Left kidney (tissue), 2 donors: ENCODE results near the gene CEACAM3. TPM values are rescaled to one million over a fixed set of nuclear protein-coding genes. Genes with fewer than 3 reads are reported as not detected.

Source experiments
- DNase-seq: peaks from one replicate; pipeline ENCODE4 v3.0.0-alpha.2; 2013
- polyA plus RNA-seq: library from polyadenylated mRNA; unstranded; fragments of 120-200 nt; gene quantifications from one replicate; pipeline ENCODE4 v1.2.1, GENCODE V29; 2013; ENCODE audit not compliant: insufficient read length

Gene CEACAM3
- polyA plus RNA-seq, 1 donor: not detected

DNA sequence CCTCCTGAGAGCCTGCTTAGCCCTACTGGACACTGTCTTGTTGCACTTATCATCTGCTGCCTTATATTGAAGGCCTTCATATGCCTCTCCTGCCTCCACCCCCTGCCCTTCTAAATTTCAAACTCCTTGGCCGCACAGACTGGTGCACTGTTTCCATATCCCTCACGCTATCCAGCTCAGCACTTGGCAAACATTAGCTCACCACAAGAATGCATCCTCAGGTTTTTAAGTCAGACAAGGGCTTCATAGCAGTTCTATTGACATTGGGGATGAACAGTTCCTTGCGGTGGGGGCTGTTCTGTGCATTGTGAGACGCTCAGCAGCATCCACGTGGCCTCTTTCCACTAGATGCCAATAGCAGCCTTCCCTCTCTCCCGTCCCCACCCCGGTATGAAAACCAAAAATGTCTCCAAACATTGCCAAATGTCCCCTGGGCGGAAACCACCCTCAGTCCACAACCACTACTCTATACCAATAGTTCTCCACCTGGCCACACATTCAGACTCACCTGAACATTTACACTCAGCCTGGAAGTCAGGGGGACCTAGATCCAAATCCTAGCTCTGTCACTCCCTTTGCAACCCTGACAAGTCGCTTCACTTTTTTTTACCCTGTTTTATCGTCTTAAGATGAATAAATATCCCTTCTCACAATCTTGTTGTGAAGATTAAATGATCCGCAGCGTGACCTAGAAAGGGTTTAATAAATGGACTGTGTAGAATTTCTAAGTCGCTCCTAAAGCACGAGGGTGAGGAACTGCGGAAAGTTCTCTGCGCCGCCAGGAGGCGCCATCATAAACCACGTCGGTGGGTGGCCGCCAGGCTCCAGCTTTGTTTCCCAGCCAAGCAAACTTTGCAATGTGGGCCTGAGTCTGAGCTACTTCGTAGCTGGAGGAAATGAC lies 3.6 kb upstream of the CEACAM3 start:
- DNase-seq: peak; percentile 33

DNA sequence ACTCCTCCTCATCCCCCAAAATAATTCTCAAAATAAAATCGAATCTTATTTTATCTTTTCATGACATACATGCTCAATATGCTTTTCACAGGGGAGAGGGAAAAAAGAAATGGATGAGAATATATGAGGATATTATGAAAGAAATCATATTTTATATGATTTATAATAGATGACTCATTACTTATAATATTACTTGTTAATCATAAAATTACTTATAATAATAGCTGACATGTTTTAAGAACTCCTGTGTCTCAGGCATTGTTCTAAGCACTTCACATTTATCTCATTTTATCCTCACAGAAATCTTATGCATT lies 3.0 kb upstream of the CEACAM3 start:
- DNase-seq: no peak

DNA sequence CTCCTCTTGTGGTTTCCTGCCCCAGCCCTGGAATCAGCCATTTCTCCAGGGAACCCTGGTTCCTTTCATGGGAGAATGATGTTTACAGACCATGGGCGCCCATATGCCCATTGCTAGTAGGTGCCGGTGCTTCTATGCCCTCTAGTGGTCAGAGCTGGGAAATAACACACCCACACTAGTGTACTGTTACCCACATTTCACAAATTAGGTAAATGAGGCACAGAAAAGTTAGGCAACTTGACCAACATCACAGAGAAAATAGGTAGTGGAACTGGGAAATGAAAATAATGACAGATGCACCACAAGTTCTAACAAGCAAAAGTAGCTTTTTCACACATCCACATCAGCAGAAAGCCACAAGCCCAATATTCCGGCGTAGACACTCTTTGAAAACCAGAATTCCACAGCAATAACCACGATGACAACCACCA lies 1.3 kb upstream of the CEACAM3 start:
- DNase-seq: peak; percentile 7

DNA sequence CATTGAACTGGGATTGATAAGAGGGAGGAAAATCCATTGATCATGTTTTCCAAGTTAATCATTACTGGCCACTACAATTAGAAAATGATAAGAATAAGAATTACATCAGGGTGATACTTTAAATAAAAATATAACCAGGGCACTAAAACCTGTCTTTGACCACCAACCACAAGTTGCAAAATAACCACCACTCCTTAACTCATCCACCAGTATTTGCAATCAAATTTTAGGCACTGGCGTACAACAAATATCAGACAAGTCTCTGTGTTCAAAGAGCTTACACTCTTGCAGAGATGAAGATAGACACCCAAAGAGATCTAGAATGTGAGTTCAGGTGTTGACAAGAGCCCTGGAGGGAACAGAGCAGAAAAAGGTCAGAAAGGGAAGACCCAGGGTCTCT lies 514 bp downstream of the CEACAM3 start:
- no peak for DNase-seq

DNA sequence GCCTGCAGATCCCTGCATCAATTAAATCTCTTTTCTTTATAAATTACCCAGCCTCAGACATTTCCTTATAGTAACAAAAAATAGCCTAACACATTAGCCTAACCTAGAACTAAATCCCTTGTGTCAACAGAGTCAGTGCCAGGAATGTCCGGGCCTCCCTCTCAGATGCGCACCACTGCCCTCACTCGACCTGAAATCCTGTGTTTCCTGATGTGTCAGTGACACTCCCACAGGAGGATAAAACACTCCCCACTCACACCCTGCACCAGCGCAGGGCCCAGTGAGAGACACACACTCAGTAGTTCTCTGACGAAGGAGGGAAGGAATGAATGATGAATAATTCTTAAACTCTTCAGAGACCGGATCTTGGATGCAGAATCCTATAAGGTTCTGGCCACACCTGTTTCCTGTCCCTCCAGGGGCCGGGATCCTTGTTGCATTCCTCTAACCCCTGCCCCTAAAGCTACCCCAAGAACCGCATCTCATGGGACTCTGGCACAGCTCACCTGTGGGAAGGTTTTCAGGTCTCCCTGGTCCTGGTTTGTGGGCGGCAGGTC lies 3.1 kb downstream of the CEACAM3 start:
- peak; percentile 37 for DNase-seq

DNA sequence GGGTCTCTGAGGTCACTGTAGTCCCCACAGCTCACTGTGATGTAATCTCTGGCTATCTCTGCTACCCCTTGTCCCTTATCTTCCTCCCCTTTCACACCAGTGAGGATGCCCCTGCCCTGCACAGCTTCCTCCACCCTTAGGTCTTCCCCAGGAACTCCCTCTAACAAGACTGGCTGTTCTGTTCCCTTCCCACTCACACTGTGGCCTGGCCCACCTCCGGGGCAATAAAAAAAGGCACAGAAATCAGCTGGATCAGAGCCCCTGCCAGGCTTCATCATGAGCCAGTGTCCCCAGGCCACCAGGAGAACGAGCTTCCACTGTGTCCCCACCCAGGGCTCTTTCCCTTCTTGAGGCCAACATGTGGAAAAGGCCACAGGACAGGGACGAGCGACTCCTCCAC lies 4.6 kb downstream of the CEACAM3 start:
- DNase-seq: no peak

DNA sequence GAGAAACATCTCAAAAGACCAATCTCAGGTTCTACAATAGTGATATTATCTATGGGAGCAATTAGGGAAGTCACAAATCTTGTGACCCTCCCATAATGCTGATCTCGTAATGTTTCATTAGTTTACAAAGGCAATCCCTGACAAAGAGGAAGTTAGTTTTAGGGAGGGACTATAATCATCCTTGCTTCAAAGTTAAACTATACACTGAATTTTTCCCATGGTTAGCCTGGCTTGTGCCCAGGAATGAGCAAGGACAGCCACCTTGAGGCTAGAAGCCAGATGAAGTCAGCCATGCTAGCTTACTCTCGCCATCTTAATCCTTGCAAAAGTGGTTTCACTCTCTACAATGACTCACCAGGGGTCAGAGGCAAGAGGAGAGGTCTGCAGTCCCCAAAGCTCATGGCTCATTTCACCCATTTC lies 5.4 kb downstream of the CEACAM3 start:
- DNase-seq: no peak

DNA sequence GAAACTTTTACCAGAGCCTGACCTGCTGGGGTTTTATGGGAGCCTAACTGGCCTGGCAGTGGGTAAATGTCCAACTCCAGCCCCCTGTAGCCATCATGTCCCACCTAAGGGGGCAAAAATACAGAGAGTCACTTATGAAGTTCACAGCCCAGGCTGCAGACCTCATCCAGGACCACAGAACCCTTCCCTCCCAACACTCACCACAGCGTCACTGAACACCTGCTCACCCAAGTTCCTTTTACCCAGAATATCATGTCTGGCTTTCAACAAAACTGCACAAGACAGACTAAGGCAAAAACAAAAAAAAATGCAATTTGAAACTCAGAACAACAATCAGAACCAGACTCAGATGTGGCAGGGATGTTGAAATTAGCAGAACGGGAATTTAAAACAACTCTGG lies 6.4 kb downstream of the CEACAM3 start:
- no peak for DNase-seq

DNA sequence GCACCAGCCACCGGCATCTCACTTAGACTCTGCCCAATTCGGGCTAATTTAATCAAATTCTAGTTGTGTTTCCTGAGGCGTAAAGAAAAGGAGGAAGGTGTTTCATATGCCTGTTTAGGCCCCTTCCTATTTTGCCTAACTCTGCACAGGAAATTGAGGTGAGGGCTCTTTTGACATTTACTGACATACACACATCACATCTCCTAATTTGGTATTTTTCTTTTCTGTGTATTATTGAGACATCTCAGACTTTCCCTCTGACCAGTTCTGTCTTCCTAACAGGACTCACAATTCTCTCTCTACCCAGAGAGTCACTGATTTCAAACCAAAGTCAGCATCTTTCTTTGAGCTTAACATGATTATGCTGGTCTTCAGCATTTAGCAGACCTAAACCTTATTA lies 7.9 kb downstream of the CEACAM3 start:
- DNase-seq: no peak

DNA sequence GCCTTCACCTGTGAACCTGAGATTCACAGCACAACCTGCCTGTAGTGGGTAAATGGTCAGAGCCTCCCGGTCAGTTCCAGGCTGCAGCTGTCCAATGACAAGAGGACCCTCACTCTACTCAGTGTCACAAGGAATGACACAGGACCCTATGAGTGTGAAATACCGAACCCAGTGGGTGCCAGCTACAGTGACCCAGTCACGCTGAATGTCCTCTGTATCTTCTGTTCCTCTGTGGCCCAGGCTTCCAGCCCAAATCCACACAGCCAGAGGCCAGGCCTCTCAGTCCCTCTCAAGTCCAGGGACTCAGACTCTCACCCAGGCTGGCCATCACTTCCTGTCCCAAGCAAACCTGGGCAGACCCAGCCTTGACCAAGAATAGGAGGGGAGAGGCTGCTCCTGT lies 10.8 kb downstream of the CEACAM3 start:
- DNase-seq: no peak

DNA sequence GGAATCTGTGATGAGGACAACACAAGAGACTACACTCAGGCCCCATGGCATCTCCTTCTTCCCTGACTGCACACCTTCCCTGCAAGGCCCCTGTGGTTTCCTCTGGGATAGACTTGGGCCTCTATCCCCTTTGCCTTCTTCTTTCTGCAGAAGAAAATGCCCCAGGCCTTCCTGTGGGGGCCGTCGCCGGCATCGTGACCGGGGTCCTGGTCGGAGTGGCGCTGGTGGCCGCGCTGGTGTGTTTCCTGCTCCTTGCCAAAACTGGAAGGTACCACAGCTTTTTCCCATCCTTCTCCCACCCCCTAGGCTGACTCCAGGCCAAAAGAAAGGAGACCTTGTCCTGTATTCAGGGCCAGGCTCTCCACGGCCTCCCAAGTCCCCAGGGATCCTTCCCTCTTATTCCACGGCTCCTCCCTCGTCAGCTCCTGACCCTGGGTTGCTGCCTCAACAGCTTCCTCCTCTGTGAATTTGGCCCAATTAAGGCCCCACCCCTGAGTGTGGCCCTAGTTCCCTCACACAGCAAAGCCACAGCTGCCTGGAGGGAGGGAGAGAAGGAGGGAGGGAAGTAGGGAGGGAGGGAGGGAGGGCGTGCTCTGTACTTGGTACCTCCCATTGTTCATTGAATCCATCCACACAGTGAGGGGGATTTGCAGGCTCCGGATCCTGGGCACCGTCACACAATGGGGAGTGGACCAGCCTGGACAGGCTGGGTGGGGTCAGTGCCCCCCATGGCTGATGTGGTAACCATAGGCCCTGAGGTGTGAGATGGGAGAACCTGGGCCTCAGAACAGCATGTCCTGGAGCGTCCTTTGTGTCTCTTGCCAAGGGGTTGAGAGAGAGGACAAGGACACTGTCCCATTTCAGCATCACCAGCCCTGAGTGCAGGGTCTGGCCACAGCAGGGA lies 12.5 kb downstream of the CEACAM3 start:
- DNase-seq: no peak

DNA sequence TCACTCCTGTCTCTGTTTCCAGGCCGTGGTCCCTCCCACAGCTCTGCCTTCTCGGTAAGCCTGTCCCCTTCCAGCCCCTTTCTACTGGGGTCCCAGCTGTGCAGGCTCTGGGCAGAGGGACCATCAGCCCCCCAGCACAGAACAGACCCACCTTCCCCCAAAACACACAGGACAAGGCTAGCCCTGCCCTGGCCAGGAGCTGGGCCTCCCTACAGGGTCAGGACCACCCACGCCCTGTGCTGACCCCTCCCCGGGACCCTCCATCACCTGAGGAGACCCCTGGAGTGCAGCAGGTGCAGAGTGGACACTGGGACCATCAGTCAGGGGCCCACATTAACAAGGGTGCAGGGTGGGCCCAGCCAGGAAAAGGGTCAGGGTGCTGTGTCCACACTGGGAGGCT lies 13.9 kb downstream of the CEACAM3 start:
- DNase-seq: no peak

DNA sequence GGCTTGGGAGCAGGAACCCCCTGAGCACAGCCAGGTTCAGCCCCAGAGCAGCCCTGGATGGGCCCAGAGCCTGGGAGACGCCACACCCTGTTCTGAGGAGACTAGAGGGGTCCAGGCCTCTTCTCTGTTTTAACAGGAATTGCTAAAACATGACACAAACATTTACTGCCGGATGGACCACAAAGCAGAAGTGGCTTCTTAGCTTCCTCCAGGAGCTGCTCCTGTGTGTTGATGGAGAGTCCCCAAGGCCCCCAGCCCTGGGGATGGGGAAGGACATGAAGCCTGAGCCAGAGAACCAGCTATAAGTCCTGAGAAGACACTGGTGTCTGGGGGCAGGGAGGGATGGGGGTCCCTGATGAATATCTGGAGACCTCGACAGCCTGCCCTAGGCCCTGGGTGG lies 14.6 kb downstream of the CEACAM3 start:
- DNase-seq: no peak

DNA sequence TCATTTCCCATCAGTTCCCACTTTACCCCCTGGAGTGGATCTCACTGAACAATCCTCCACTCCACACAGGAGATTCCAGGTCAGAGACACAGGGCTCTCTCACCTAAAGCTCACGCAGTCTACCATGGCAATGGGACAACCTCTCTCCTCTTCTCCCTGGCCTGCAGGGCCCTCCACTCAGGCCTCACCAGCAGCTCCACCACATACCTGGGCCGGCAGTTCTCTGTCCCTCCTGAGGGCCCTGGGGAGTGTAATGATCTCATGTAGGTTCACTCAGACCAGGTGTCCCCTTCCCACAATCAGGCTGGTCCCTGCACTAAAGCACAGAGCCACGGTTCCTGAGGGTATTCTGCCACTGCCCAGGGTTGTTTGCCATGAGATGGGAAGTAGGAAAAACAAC lies 15.6 kb downstream of the CEACAM3 start:
- no peak for DNase-seq

DNA sequence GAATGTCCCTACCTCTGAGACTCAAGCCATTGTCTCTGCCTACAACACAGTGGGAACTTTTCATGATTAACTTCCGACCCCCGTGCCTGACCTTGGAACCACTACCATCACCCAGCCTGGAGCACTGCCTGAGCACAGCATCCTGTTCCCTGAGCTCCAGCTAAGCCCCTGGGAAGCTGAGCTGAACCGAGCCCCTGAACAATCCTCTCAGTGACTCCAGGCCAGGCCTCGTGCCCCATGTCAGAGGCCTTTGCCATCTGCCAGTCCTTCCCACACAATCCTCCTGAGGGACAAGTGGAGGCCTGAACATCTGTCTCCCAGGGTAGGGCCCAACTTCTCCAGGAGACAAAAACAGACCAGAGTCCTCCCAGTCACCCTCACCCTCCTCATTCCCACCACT lies 17.5 kb downstream of the CEACAM3 start:
- DNase-seq: no peak

DNA sequence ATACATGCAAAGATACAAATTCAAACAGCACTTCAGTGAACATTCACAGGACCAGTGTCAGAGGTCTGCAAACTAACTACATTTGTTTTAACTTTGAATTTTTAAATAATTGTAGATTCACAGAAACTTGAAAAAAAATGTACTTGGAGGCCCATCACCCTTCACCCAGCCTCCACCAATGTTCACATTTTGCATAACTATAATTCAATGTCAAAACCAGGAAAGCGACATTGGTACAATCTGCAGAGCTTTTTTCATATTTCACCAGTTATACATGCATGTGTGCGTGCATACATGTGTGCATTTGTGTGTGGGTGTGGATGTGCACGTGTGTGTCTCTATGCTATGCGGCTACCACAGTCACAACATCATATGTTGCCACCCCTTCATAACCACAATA lies 18.9 kb downstream of the CEACAM3 start:
- DNase-seq: no peak

DNA sequence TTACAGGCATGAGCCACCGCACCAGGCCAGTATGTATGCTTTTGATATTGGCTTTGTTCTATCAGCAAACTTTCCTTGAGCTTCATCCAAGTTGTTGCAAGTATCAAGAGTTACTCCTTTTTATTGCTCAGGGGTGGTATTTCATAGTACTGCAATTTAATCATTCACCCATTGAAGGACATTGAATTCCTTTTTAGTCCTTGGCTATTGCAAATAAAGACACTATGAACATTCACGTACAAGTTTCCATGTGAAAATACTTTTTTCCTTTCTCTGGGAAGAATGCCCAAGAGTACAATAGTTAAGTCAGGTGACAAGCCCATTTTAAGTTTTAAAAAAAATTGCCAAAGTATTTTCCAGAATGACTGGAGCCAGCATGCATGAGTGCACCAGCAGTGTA lies 20.4 kb downstream of the CEACAM3 start:
- no peak for DNase-seq

DNA sequence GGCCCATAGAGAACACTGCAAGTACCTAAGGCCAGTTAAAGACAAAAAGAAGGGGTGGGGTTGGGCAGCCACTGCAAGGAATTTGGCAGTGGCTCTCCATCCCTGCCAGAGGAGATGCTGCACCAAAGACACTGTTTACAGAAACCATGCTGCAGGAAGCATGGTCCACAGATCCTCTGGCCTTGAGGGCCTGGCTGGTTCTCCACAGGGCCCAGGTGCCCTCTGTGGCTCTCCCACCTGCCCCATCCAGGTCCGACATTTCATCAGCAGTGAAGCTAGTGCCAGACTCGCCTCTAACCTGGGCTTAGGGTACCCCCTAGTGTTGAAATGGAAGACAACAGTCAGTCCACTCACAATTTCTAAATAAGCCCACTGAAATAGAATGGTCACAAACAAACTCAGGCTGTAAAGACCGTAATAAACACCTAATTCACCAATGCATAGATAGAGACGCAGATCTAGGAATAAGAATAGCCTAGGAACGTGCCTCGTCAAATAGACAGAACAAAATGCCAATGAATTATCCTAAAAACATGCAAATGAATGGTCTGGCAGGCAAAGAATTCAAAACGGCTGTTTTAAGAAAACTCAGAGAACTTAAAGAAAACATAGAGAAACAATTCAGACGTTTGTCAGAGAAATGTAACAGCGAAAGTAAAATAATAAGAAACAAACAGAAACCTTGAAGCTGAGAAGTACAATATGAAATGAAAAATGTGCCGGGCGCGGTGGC lies 24.8 kb downstream of the CEACAM3 start:
- DNase-seq: peak; percentile 14

DNA sequence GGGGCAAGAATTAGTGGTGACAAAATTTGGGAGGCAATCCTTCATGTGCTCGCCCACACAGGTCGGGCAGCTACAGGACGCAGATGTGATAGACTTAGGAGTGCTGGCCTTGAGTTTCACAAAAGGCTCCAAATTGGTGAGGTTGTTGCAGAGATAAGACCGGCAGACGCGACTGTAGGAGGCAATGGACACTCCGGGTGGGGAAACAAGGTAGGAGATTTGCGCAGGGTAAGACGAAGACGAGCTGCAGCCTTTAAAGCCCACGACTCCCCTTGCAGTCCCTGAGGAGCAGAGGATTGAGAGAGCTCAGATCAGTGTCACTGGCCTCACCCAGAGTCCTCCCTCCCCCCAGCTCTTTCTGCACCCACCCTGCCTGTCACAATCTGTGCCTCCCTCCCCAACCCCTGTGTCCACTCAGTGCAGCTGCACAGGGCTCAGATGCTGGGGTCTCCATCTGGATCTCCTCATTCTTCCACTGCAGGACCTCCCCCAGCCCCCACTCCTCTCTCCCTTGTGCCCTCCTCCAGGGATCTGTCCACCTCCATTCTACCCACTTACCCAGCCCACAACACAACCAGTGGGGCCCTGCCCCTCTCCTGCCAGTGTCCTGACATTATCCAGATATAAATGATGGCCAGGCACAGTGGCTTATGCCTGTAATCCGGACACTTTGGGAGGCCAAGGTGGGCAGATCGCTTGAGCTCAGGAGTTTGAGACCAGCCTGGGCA lies 41.8 kb downstream of the CEACAM3 start:
- no peak for DNase-seq

DNA sequence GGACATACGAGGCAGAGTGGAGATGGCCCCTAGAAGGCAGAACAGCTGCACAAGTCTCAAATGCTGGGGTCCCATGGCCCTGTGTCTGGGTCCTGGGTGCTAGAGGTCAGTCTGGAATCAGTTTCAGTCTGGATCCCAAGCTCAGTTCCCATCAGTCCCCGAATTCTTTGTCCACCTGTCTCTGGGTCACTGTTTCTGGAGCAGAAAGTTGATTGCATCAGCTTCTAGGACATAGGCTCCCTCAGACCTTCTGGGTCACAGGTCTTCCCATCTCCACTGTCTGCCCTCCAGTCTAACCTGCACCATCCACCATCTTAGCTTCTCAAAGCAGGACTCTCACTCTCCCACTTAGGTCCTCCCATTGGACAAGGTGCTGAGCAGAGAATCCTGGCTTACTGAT lies 42.8 kb downstream of the CEACAM3 start:
- DNase-seq: no peak

DNA sequence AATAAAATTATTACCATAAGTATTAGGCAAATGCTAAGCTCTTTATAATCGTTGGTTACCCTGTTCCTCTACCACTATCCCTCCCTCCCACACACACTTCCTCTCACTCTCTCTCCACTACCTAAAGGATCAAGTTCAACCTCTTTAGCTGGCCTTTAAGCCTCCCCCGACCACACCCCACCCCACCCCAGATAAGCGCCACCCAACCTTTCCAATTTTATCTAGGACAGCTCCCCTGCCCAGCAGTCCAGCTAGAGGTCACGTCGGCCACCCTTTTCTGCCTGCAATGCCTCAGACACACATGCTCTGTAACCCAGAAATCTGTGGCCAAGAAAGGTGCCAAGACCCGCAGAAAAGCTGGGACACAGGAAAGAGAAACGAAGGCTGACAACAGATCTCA lies 47.0 kb downstream of the CEACAM3 start:
- DNase-seq: no peak

DNA sequence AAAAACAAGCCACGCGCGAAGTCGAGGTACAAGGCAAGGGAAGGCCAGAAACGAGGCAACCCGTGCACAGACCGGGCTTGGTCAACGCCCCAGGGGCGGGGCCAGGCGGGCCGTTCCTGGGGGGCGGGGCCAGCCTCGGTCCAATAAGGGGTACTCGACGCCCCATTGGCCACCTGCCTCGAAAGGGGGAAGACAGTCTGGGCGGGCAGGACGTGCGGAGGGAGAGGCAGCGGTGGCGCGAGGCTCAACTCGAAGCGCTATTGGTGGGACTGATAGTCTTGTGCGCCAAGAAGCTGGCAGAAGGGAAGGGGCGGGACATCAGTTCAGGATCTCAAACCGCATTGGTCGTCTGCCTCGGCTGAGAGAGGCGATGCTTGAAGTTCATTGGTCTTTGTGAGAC lies 48.2 kb downstream of the CEACAM3 start, which contains the start of gene LYPD4:
Gene LYPD4, minus strand, starts transcription at position 83 of the 400 bp plus-strand sequence. CDS start 5,398 bp downstream, outside the sequence.
- no peak for DNase-seq
